HG02642 (cell line): ENCODE data around the gene MYO5C.
A peak's percentile ranks its signal among the peaks of the same experiment; 100 is the strongest.
"Not testable (repeated sequence)": the region's sequence is repeated elsewhere in the genome, so short reads cannot be mapped to it uniquely, and the experiment has no call there.

Experiments used
- ATAC-seq: cut with Tn5 transposase; IDR thresholded peaks from one replicate; pipeline ENCODE4 v1.9.1; 2021; ENCODE audit warnings: mild to moderate bottlenecking; ENCODE audit not compliant: unreplicated experiment, poor library complexity

The MYO5C gene

GRCh38 chr15:52252781-52253180, 42.8 kb downstream of the MYO5C start:
- no peak for ATAC-seq

GRCh38 chr15:52251144-52251860, 44.3 kb downstream of the MYO5C start:
- no peak for ATAC-seq

- no peak for ATAC-seq
Measured at GRCh38 chr15:52247461-52247860, 48.1 kb downstream of the MYO5C start.

- no peak for ATAC-seq
Measured at GRCh38 chr15:52246686-52247431, 48.7 kb downstream of the MYO5C start.

GRCh38 chr15:52243697-52244555, 51.7 kb downstream of the MYO5C start:
- no peak for ATAC-seq

- no peak for ATAC-seq
Measured at GRCh38 chr15:52243286-52243685, 52.3 kb downstream of the MYO5C start.

GRCh38 chr15:52241489-52241888, 54.1 kb downstream of the MYO5C start:
- ATAC-seq: no peak

GRCh38 chr15:52240166-52240565, 55.4 kb downstream of the MYO5C start:
- no peak for ATAC-seq

- ATAC-seq: not testable (repeated sequence)
Measured at GRCh38 chr15:52238989-52239525, 56.5 kb downstream of the MYO5C start.

- ATAC-seq: no peak
Measured at GRCh38 chr15:52238149-52238548, 57.5 kb downstream of the MYO5C start.

GRCh38 chr15:52236013-52236412, 59.6 kb downstream of the MYO5C start:
- no peak for ATAC-seq

- peak; percentile 54 for ATAC-seq
Measured at GRCh38 chr15:52234596-52235541, 60.7 kb downstream of the MYO5C start.

GRCh38 chr15:52233405-52233804, 62.2 kb downstream of the MYO5C start:
- ATAC-seq: peak; percentile 30

GRCh38 chr15:52232327-52232726, 63.3 kb downstream of the MYO5C start:
- ATAC-seq: peak; percentile 56

- ATAC-seq: no peak
Measured at GRCh38 chr15:52230073-52230472, 65.5 kb downstream of the MYO5C start.

GRCh38 chr15:52228921-52229320, 66.7 kb downstream of the MYO5C start:
- ATAC-seq: no peak

GRCh38 chr15:52227456-52227855, 68.1 kb downstream of the MYO5C start:
- peak; percentile 90 for ATAC-seq

GRCh38 chr15:52225230-52225629, 70.4 kb downstream of the MYO5C start:
- ATAC-seq: no peak

GRCh38 chr15:52224211-52224610, 71.4 kb downstream of the MYO5C start:
- no peak for ATAC-seq
